ENCODE results near the gene BAIAP2L1. TPM values are rescaled to one million over a fixed set of nuclear protein-coding genes. Genes with fewer than 3 reads are reported as not detected.

Gene BAIAP2L1
- total and polyA plus RNA-seq, 2 donors (not counting 3 experiments of a cell fraction or from before 2014, with no cell fraction given): 0.32 to 1.1 TPM

GRCh38 chr7:98366562-98366938 is 34.3 kb downstream of the BAIAP2L1 start:
- FAIRE-seq: no peak
- Histone ChIP-seq H3K27ac (ENCODE audit: insufficient read depth, low read depth, low read length) (no peak overlapping the region), H2AFZ (ENCODE audit: low read depth, low read length) (no peak overlapping the region), H3K4me1 (ENCODE audit: control insufficient read depth, extremely low read depth, insufficient read depth, low read length) (peaks cover 15% of the 10 kb centered on the region), H3K4me3 (replicated peaks in 1 of 3; ENCODE audit: insufficient read depth in 1 of 3, low read depth in 1 of 3, low read length in 3 of 3) (no peak overlapping the region), H4K20me1 (replicated peaks; ENCODE audit: control insufficient read depth, extremely low read depth, insufficient read depth, low read length) (no peaks in the 10 kb centered on the region), H3K79me2 (ENCODE audit: control insufficient read depth, insufficient read depth, low read length) (no peaks in the 10 kb centered on the region), H3K27me3 (ENCODE audit: control insufficient read depth in 2 of 2, insufficient read depth in 2 of 2, low read length in 2 of 2) (no peaks in the 10 kb centered on the region), H3K36me3 (ENCODE audit: control insufficient read depth in 2 of 2, extremely low read depth in 1 of 2, insufficient read depth in 2 of 2, low read length in 2 of 2) (no peaks in the 10 kb centered on the region), H3K9me3 (replicated peaks; ENCODE audit: control insufficient read depth, insufficient read depth, low read length) (no peaks in the 10 kb centered on the region), H3K9me1 (replicated peaks; ENCODE audit: control insufficient read depth, extremely low read depth, insufficient read depth, low read length) (no peaks in the 10 kb centered on the region), H3K9ac (replicated peaks; ENCODE audit: extremely low read depth, insufficient read depth, low read length) (no peak overlapping the region), H3K4me2 (ENCODE audit: insufficient read depth, low read length) (no peak overlapping the region)
- POLR2A ChIA-PET: no interaction called here
- intact Hi-C loops (cut with micrococcal nuclease) (loop anchor here (5.0 kb wide), 2 partner anchors 36 to 84 kb away; partner anchors contain the start of genes BAIAP2L1 and BRI3), dilution Hi-C loops (cut with MboI; ENCODE audit: extremely low pct_ligation_motif_present, low sequenced_read_pairs) (no loop called here)
- DNase-seq (ENCODE audit: low read depth, low spot score): no peak
- no TSS peak for BruUV-seq (replicated peaks)
- TF ChIP-seq POLR2AphosphoS5 (IDR thresholded peaks at IDR 0.05; ENCODE audit: insufficient read depth, low read depth, low read length): no peak
- no peak for TF ChIP-seq FOS (IDR thresholded peaks at IDR 0.05; ENCODE audit: borderline replicate concordance, insufficient read depth, low read length)
- TF ChIP-seq, protein P1, sequence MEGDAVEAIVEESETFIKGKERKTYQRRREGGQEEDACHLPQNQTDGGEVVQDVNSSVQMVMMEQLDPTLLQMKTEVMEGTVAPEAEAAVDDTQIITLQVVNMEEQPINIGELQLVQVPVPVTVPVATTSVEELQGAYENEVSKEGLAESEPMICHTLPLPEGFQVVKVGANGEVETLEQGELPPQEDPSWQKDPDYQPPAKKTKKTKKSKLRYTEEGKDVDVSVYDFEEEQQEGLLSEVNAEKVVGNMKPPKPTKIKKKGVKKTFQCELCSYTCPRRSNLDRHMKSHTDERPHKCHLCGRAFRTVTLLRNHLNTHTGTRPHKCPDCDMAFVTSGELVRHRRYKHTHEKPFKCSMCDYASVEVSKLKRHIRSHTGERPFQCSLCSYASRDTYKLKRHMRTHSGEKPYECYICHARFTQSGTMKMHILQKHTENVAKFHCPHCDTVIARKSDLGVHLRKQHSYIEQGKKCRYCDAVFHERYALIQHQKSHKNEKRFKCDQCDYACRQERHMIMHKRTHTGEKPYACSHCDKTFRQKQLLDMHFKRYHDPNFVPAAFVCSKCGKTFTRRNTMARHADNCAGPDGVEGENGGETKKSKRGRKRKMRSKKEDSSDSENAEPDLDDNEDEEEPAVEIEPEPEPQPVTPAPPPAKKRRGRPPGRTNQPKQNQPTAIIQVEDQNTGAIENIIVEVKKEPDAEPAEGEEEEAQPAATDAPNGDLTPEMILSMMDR (IDR thresholded peaks at IDR 0.05; ENCODE audit: extremely low read depth in 1 of 2, insufficient read depth in 1 of 2, low read depth in 1 of 2, low read length in 2 of 2): no peak
- no peak for TF ChIP-seq MAX (IDR thresholded peaks at IDR 0.05; ENCODE audit: insufficient read depth, insufficient read length)
- TF ChIP-seq EZH2 (IDR thresholded peaks at IDR 0.05; ENCODE audit: borderline replicate concordance, low read depth, low read length, severe bottlenecking): no peak
- TF ChIP-seq GATA2 (IDR thresholded peaks at IDR 0.05; ENCODE audit: insufficient read depth, insufficient read length, low read depth, low read length): no peak
- no peak for TF ChIP-seq JUN (IDR thresholded peaks at IDR 0.05; ENCODE audit: borderline replicate concordance, insufficient read depth, insufficient read length, low read depth)
- no peak for TF ChIP-seq MYC (IDR thresholded peaks at IDR 0.05; ENCODE audit: low read depth, low read length)
- TF ChIP-seq POLR2A (IDR thresholded peaks at IDR 0.05; ENCODE audit: low read depth, low read length): no peak
- CTCF ChIA-PET: no interaction called here

Measured in endothelial cell of umbilical vein (primary cell).